ENCODE results near the gene TUB.

TUB gene

DNA sequence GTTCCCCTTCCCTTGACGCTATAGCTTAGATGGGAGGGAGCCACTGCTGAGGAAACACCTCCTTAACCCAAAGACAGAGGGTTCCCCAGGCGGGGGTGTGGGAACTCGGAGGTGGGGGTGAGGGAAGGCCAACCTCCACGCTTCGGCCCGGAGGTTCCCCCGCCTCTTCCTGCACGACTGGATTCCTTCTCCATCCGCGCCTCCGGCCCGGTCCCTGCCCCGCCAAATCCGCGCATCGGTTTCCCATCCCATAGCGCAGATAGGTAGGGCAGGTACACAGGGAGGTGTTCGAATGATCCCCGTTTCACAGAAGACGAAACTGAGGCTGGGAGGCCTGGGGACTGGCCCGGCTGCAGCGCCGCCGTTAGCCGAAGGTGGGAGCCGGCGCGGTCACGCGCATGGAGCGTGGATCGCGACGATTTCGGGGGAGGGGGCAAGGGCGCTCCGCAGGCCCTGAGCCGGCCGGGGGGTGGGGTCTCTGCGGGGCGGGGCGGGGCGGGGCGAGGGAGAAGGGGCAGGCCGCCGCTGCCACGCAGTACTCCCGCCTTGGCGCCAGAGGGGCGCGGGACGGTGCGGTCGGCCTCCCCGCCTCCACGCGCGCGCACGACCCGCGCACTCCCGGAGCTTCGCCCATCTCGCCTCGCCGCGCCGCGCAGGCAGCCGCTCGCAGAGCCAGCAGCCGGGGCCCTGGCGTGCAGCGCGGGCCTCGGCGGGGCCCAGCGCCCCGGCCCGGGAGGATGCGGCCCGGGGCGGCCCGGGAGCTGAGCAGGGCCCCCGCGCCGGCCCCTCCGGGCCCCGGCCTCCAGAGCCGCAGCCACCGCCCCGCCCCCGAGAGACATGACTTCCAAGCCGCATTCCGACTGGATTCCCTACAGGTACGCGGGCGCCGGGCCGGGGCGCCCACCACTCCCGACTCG, at the start of gene TUB:
Gene TUB (plus strand): TSS at position 538 of the 917 bp plus-strand sequence. CDS start 300 bp downstream, at position 838.
- DNase-seq: no peak

- no peak for DNase-seq
Observed at GRCh38 chr11:8031248-8032115, 49.5 kb upstream of the TUB start.

DNA sequence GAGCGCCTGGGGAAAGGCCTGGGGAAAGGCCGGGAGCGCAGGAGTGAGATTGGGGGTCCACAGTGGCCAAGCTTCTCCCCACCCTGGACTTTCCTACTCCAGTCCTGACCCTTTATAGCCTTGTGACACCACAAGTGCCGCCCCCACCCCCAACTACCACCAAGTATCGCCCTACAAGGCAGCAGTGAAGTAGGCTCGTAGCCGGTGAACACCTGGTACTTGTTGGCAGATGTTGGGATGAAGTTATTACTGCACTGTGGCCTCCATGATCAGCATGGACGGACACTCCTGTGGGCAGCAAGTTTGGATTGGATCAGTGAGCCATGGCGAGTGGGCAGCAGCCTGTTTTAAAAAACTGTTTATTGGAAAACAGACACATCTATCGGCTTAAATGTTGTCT, 48.9 kb upstream of the TUB start:
- no peak for DNase-seq

GRCh38 chr11:8032576-8033304, 48.3 kb upstream of the TUB start:
- peak; percentile 62 for DNase-seq

DNA sequence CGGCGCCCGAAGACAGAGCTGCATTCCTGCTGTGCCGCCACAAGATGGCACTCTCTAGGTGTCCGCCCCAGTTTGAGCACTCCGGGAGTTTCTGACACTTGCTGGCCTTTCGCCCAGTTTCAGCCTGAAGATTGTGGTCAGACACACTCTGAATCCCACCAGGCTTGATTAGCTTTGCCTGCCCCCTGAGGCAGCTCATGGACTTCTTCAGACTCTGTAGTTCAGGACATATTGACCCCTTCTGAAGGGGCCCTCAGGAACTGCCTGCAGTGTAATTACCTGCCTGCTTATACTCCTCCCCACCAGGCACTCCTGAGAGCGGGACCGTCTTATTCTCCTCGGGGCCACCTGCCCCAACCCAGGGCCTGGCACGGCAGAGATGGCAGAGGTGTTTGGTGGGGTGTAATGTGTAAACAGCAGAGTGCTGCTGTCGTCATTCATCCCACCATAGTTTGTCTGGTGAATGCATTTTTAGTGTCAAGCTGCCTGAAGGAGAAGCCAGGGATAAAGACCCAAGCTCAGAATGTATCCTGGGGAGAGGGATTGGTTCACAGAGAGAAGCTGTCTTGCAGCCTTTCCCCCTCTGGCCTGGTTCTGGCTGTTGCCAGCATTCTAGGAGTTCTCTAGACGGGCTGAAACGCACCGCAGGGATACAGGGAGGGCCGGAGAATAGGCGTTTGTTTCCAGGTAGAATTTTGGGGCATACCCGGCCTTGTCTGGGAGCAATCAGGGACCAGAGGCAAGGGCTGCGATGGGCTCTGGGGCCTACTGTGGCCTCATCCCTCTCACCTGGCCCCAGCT, 47.5 kb upstream of the TUB start:
- peak; percentile 67 for DNase-seq

DNA sequence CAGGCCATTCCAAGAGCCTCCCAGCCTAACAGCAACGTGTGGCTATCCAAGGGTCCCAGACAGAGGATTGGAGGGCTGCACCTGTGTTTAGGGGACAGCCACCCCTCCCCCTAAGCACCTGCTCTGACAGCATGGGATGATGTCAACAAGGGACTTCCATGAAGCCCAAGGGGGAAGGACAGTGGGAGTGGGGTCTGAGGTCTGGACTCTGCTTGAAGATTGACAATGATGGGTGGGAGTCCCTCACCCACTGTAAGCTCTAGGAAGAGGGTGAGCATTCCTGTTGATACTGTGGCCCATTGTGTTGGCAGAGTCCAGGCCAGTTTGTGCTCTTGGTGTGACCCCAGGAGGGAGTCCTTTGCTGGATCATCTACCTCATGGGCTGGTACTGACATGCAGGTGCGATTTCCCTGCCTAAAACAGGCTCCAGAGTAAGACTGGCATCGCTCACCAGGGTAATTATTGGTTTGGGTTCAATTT, 46.9 kb upstream of the TUB start:
- no peak for DNase-seq

- no peak for DNase-seq
Observed at GRCh38 chr11:8034604-8035190, 46.3 kb upstream of the TUB start.

GRCh38 chr11:8035200-8035855, 45.7 kb upstream of the TUB start:
- DNase-seq: no peak

DNA sequence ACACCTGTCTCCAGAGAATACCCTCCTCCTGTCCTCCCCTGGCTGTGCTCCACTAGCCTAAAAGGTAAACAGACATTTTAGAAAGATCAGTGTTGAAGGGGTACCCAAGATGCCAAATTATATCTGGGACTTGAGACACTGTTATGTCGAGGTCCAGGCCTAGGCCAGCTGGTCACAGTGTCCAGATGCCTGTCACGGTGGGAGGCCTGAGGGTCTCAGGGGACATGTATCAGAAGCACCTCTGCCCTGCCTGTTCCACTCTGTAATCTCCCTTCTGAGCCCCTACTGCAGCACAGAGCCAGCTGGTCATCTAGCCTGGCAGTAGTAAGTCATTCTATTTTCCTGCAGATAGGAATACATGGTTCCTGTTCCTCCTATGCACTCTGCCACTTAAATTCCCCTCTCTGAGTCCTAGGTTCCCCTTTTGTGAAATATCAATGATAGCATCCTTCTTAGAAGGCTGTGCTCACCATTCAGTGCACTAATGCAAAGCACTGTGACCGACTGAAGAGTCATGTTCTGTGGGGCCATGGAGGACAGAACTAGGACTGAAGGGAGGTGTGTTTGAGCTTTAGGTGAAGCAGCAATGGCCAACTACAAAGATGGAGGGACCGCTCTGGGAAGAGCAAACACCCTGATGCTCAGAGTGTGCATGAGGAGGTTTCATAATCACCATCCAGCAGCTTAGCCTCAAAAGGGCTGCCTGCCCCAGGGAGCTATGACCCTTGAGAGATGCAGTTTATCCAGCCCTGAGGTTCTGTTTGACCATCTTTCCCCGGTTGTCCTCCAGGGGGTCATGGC, 44.8 kb upstream of the TUB start:
- no peak for DNase-seq

- DNase-seq: no peak
Observed at GRCh38 chr11:8036986-8037385, 44.0 kb upstream of the TUB start.

- no peak for DNase-seq
Observed at GRCh38 chr11:8038393-8038792, 42.6 kb upstream of the TUB start.

GRCh38 chr11:8038811-8039529, 42.0 kb upstream of the TUB start:
- no peak for DNase-seq

GRCh38 chr11:8039530-8040260, 41.3 kb upstream of the TUB start:
- DNase-seq: no peak

DNA sequence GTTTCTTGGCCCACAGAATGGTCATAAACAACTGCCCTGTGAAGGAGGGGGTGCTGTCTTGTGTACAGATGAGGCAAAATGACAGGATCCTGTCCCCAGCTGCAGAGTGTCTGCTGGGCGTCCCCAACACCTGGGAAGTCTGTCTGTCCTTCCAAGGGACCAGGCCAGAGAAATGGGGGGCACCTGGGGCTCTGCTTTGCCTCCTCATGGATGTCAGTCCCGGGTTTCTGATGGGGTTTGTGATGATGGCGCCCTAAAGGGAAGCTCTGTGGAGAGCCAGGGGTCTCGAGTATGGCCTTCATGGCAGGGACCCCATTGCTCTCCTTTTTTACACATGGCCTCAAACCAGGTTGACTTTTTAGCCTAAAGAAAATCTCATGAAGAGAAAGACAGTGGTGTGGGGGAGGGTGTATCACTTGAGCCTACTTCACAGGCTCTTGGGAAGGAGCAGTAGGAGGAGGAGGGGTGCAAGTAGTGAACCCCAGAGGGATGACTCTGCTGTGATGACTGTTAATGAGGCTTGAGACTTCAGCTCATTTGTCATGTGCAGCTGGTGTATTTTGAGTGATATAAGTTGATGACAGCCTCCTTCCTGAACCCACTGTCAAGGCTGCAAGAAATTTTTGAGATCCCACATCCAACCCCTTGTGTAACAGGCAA, 40.6 kb upstream of the TUB start:
- DNase-seq: no peak

- DNase-seq: no peak
Observed at GRCh38 chr11:8040921-8041285, 40.1 kb upstream of the TUB start.

DNA sequence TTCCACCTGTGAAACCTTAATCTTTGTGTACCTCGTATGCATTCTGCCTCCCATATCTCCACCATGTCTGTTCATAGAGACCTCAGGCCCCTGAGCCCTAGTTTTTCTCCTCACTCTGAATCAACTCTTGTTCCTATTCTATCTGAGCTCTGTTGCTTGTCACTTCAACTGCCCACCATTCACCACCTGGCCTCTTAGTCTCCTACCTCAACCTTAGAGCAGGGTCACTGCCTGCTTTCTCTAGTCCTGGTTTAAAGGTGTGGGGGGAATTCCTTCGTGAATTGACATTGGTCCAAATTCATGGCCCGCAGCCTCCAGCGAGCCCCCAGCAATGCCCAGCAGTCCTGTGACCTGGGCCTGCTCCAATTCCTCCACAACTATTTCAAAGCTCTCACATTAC, 39.4 kb upstream of the TUB start:
- DNase-seq: no peak

DNA sequence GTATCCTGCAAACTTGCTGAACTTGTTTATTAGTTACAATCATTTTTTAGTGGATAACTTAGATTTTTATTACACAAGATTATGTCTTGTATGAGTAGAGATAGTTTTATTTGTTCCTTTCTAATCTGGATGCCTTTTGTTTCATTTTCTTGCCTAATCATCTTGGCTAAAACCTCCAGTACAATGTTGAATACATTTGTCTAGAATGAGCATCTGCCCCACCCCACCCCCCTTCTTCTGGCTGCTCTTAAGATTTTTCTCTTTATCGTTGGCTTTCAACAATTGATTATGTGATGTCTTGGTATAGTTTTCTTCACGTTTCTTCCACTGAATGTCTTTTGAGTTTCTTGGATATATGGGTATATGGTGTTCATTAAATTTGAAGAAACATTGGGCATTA, 37.3 kb upstream of the TUB start:
- no peak for DNase-seq

- no peak for DNase-seq
Observed at GRCh38 chr11:8045839-8046238, 35.2 kb upstream of the TUB start.
